DND-41 (cell line): ENCODE results near the gene FKBP9.
A peak's percentile ranks its signal among the peaks of the same experiment; 100 is the strongest.

ENCODE experiments used
- ATAC-seq: fragments of 200-7000 bp; cut with Tn5 transposase; 3 replicates; pipeline ENCODE4 v1.9.1; 2021; ENCODE audit warnings: low read depth; ENCODE audit not compliant: insufficient read depth
- DNase-seq: peaks from one replicate; pipeline ENCODE4 v3.0.0-alpha.2; 2020
- H2AFZ ChIP-seq: 2 replicates; pipeline ENCODE4 v1.6.0; 2012; ENCODE audit warnings: low read depth, low read length
- H3K27ac ChIP-seq: 2 replicates; pipeline ENCODE4 v1.5.1; 2012; ENCODE audit warnings: low read length, inconsistent platforms
- H3K27me3 ChIP-seq: fragments of 200-600 bp; sonication (generic); 2 replicates; pipeline ENCODE4 v1.6.0; 2012; ENCODE audit warnings: low read length, mild to moderate bottlenecking, inconsistent platforms; ENCODE audit not compliant: insufficient read depth, poor library complexity
- H3K36me3 ChIP-seq: 2 replicates; pipeline ENCODE4 v1.5.1; 2012; ENCODE audit warnings: low read length, inconsistent platforms; ENCODE audit not compliant: insufficient read depth
- H3K4me1 ChIP-seq: 2 replicates; pipeline ENCODE4 v1.5.1; 2012; ENCODE audit warnings: mild to moderate bottlenecking, low read length; ENCODE audit not compliant: insufficient read depth
- H3K4me2 ChIP-seq: 2 replicates; pipeline ENCODE4 v1.6.0; 2012; ENCODE audit warnings: mild to moderate bottlenecking, moderate library complexity, low read length, inconsistent platforms; ENCODE audit not compliant: insufficient read depth
- H3K4me3 ChIP-seq, 2 experiments: fragments of 200-600 bp in 1 of 2; shearing (Covaris generic) in 1 of 2; 2 replicates each; pipeline ENCODE4 v1.5.1; 2012 to 2016; ENCODE audit warnings: inconsistent platforms in 2 of 2, low read length in 2 of 2, mild to moderate bottlenecking in 2 of 2, low read depth in 1 of 2, moderate library complexity in 1 of 2
- H3K79me2 ChIP-seq: 2 replicates; pipeline ENCODE4 v1.6.0; 2012; ENCODE audit warnings: low read length, inconsistent platforms; ENCODE audit not compliant: insufficient read depth
- H3K9ac ChIP-seq: 2 replicates; pipeline ENCODE4 v1.6.0; 2012; ENCODE audit warnings: low read depth, mild to moderate bottlenecking, inconsistent platforms, low read length, moderate library complexity
- H3K9me3 ChIP-seq: 2 replicates; pipeline ENCODE4 v1.5.1; 2012; ENCODE audit warnings: low read length, moderate library complexity, mild to moderate bottlenecking, inconsistent platforms; ENCODE audit not compliant: insufficient read depth, severe bottlenecking
- H4K20me1 ChIP-seq: 2 replicates; pipeline ENCODE4 v1.6.0; 2012; ENCODE audit warnings: low read length; ENCODE audit not compliant: insufficient read depth
- EZH2 ChIP-seq: IDR thresholded peaks from 3 replicates; pipeline ENCODE4 v1.6.1; 2012; ENCODE audit warnings: borderline replicate concordance, low read depth, mild to moderate bottlenecking, moderate library complexity, low read length, inconsistent platforms; ENCODE audit not compliant: severe bottlenecking
- TF ChIP-seq, protein P1 (sequence below): IDR thresholded peaks from 2 replicates; pipeline ENCODE4 v1.5.1; 2012; ENCODE audit warnings: borderline replicate concordance, low read length, moderate library complexity, mild to moderate bottlenecking; ENCODE audit not compliant: poor library complexity, severe bottlenecking; ENCODE audit errors: extremely low read depth

Gene FKBP9

DNA sequence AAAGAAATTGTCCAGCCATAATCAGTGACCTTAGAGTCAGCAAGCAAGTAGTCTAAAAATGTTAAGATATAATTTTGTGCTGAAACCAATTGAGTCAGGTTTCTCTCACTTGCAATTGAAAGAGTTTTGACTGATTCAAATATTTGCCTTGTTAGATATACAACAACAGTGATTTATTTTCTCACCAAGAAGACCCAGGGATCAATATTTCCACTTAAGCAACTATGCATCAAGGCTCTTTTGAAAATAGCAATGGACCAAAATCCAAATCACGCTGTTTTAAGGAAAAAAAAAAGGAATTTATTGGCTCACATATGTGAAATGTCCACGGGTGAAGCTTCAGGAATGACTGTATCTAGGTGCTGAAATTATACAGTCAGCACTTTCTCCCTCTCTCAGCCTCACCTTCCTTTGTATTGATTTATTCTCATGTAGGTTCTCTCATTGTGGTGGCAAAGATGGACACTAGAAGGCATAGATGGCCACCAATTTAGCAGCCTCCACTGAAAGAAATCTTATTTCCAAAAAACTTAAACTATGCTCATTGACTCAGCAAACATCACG, 9.7 kb upstream of the FKBP9 start:
- no peak for TF ChIP-seq EZH2
- TF ChIP-seq, protein P1, sequence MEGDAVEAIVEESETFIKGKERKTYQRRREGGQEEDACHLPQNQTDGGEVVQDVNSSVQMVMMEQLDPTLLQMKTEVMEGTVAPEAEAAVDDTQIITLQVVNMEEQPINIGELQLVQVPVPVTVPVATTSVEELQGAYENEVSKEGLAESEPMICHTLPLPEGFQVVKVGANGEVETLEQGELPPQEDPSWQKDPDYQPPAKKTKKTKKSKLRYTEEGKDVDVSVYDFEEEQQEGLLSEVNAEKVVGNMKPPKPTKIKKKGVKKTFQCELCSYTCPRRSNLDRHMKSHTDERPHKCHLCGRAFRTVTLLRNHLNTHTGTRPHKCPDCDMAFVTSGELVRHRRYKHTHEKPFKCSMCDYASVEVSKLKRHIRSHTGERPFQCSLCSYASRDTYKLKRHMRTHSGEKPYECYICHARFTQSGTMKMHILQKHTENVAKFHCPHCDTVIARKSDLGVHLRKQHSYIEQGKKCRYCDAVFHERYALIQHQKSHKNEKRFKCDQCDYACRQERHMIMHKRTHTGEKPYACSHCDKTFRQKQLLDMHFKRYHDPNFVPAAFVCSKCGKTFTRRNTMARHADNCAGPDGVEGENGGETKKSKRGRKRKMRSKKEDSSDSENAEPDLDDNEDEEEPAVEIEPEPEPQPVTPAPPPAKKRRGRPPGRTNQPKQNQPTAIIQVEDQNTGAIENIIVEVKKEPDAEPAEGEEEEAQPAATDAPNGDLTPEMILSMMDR, result no peak
- no peak overlapping the region for H3K4me2 ChIP-seq
- DNase-seq, result no peak
- peaks cover 19% of the 10 kb centered on the region for H3K9me3 ChIP-seq
- no peak for ATAC-seq
- H3K4me1 ChIP-seq, result no peaks in the 10 kb centered on the region
- H3K4me3 ChIP-seq, result no peak overlapping the region
- no peaks in the 10 kb centered on the region for H3K27me3 ChIP-seq
- no peak overlapping the region for H2AFZ ChIP-seq
- H4K20me1 ChIP-seq, result no peaks in the 10 kb centered on the region
- H3K79me2 ChIP-seq, result no peaks in the 10 kb centered on the region
- H3K27ac ChIP-seq, result no peak overlapping the region
- no peaks in the 10 kb centered on the region for H3K36me3 ChIP-seq
- no peak overlapping the region for H3K9ac ChIP-seq

DNA sequence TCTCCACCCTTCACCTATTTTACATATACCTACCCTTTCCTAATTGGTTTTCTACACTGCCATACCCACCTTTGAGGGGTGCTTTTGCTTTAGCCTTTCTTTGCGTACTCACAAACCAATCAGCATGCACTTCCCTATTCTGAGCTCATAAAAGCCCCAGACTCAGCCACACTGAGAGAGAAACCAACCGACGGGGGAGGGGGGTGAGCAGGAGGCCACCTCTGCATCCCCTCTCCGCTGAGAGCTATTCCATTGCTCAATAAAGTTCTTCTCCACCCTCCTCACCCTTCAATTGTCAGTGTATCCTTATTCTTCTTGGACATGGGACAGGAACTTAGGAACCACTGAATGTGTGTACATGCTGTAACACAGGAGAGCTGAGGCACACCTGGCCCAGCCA, 9.0 kb upstream of the FKBP9 start:
- Histone ChIP-seq H2AFZ (no peak overlapping the region), H3K36me3 (no peaks in the 10 kb centered on the region), H3K9ac (no peak overlapping the region), H3K79me2 (no peaks in the 10 kb centered on the region), H3K4me3 (no peak overlapping the region), H3K4me2 (no peak overlapping the region), H3K27ac (no peak overlapping the region), H3K9me3 (peaks cover 18% of the 10 kb centered on the region), H4K20me1 (no peaks in the 10 kb centered on the region), H3K27me3 (no peaks in the 10 kb centered on the region), H3K4me1 (no peaks in the 10 kb centered on the region)
- DNase-seq, result peak; percentile 7
- ATAC-seq, result no peak
- TF ChIP-seq, protein P1, result no peak
- TF ChIP-seq EZH2, result no peak

DNA sequence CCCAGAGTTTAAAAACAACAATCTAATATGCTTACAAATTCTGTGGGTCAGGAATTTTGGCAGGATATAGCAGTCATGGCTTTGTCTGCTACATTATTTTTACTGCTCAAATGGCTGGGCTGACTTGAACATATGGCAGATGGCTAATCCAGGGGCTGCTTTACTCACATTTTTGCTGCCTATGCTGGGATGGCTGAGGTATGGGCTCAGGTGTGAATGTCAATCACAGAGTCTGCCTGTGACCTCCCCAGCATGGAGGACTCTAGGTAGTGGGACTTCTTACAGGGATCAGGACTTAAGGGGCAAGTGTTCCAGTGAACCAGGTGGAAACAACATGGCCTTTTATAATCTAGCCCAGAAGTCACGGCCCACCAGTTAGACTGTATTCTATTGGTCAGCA, 4.4 kb upstream of the FKBP9 start:
- Histone ChIP-seq H3K27me3 (no peaks in the 10 kb centered on the region), H3K9me3 (peaks cover 14% of the 10 kb centered on the region), H3K9ac (no peak overlapping the region), H3K4me1 (no peaks in the 10 kb centered on the region), H3K4me2 (no peak overlapping the region), H3K79me2 (no peaks in the 10 kb centered on the region), H4K20me1 (no peaks in the 10 kb centered on the region), H3K27ac (no peak overlapping the region), H2AFZ (no peak overlapping the region), H3K4me3 (no peak overlapping the region), H3K36me3 (no peaks in the 10 kb centered on the region)
- ATAC-seq (no peak), DNase-seq (no peak)
- TF ChIP-seq, protein P1, result no peak
- TF ChIP-seq EZH2, result no peak
